Right lobe of liver (tissue), 6 donors: ENCODE data around the gene LHFPL6. TPM values are rescaled to one million over a fixed set of nuclear protein-coding genes. Genes with fewer than 3 reads are reported as not detected.

Source experiments
- ATAC-seq, 4 donors: fragments of 200-7000 bp; cut with Tn5 transposase; one replicate each; pipeline ENCODE4 v1.9.1; 2020; ENCODE audit warnings: mild to moderate bottlenecking in 4 of 4, moderate library complexity in 4 of 4
- DNase-seq, 3 donors: peaks; one replicate each; pipeline ENCODE4 v3.0.0-alpha.2; 2020
- H3K27ac ChIP-seq, 3 donors: fragments of 200-600 bp; one replicate each; pipeline ENCODE4 v1.8.0; 2022
- H3K27me3 ChIP-seq, 2 donors: fragments of 200-600 bp; one replicate each; pipeline ENCODE4 v1.8.0; 2022
- H3K36me3 ChIP-seq, 4 donors: fragments of 200-600 bp; sonication (generic) in 1 of 4; one replicate each; pipeline versions ENCODE4 v1.5.1 to v1.8.0; 2017 to 2022; ENCODE audit warnings: control low read depth in 1 of 4
- H3K4me1 ChIP-seq, 4 donors: fragments of 200-600 bp; sonication (generic) in 1 of 4; one replicate each; pipeline versions ENCODE4 v1.5.1 to v1.8.0; 2017 to 2022; ENCODE audit warnings: control low read depth in 1 of 4
- H3K4me3 ChIP-seq, 3 donors: fragments of 200-600 bp; one replicate each; pipeline ENCODE4 v1.8.0; 2022
- H3K9me3 ChIP-seq, 4 donors: fragments of 200-600 bp; sonication (generic) in 1 of 4; one replicate each; pipeline versions ENCODE4 v1.5.1 to v1.8.0; 2017 to 2022; ENCODE audit warnings: control low read depth in 1 of 4
- CTCF ChIP-seq, 4 donors: fragments of 200-600 bp in 3 of 4; fragments of 450-650 bp in 1 of 4; IDR thresholded peaks; one replicate each; pipeline versions ENCODE4 v1.5.1 to v1.8.0; 2016 to 2022; ENCODE audit warnings: antibody characterized with exemption in 4 of 4, mild to moderate bottlenecking in 2 of 4
- POLR2A ChIP-seq: fragments of 450-650 bp; IDR thresholded peaks from one replicate; pipeline ENCODE4 v1.6.1; 2017; ENCODE audit warnings: antibody characterized with exemption, mild to moderate bottlenecking
- WGBS: methylation state at CpG from one replicate; pipeline ENCODE4 v1.1.6; 2018; ENCODE audit warnings: low coverage, low lambda C conversion rate; ENCODE audit not compliant: insufficient coverage; ENCODE audit errors: missing lambda C conversion rate; 5-methylcytosine and 5-hydroxymethylcytosine counted together
- intact Hi-C, 2 donors: fragments of 100-400 bp; cut with DNase I; formaldehyde crosslinking; loops; one replicate each; pipeline versions ENCODE4 v1.11.2 to v1.14.1; 2022
- total RNA-seq, 6 experiments: library from RNA; depleted of rRNA in 2 of 6; stranded (reverse); fragments of >200 nt in 2 of 6; fragmentation: NEBNext Ultra II Directional in 3 of 6; extraction: Animal tissue kit (Norgen Biotek cat#: 25700) in 3 of 6; gene quantifications; one replicate each; pipeline versions ENCODE4 v1.1.0 to v1.2.4, GENCODE V29; 2016 to 2023
- donor health status: DM: no; HTN: yes; CAD: no.
- donor health status: DM: no; HTN: no; CAD: no.
- donor health status: DM: no; HTN: no; CAD: no.
- donor health status: DM: no; HTN: yes; CAD: no.
- donor health status: DM: no; HTN: yes; CAD: no.

The LHFPL6 gene
- total RNA-seq, 6 experiments from 2014 or later: 3.0 to 8.4 (median 4.6) TPM

DNA sequence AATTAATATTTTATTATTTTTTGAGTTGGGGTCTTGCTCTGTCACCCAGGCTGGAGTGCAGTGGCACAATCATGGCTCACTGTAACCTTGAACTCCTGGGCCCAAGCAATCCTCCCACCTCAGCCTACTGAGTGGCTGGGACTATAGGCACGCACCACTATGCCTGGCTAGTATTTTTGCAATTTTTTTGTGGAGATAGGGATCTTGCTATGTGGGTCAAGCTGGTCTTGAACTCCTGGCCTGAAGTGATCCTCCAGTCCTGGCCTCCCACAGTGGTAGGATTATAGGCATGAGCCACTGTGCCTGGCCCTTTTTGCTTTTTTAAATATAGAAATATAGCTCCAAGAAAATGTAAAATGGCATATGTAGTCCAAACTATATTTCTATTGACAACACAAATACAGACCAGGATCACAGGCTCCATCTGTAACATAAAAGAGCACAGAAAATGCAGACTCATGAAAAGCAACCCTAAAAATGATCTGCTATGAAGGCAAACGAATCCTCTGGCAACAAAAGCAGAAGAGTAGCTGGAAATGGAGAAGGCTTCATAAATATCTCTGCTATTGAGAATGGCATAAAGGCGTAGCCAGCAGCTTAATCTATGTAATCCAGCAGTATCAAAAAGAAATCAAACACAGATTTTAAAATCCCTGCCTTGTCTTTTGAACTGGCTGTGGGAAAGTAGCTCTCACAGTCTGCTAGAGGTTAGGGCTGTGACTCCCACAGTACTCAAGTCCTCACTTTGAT is 200.6 kb downstream of the LHFPL6 start:
- TF ChIP-seq CTCF (IDR thresholded peaks at IDR 0.05) (no peak), POLR2A (no peak)
- intact Hi-C loops: no loop called here
- Histone ChIP-seq H3K27me3 (no peaks in the 10 kb centered on the region), H3K4me1 (no peaks in the 10 kb centered on the region), H3K9me3 (no peaks in the 10 kb centered on the region), H3K36me3 (no peaks in the 10 kb centered on the region), H3K4me3 (no peak overlapping the region), H3K27ac (no peak overlapping the region)
- 63% methylated on average over 3 of the region's 3 CpGs for WGBS
- DNase-seq: no peak
- ATAC-seq: no peak

GRCh38 chr13:39401756-39402155 is 201.2 kb downstream of the LHFPL6 start:
- 63% methylated on average over 3 of the region's 3 CpGs for WGBS
- H3K27ac ChIP-seq: no peak overlapping the region
- no peaks in the 10 kb centered on the region for H3K36me3 ChIP-seq
- no peaks in the 10 kb centered on the region for H3K4me1 ChIP-seq
- no peak overlapping the region for H3K4me3 ChIP-seq
- no peak for ATAC-seq
- intact Hi-C loops: no loop called here
- H3K9me3 ChIP-seq: no peaks in the 10 kb centered on the region
- DNase-seq: no peak
- H3K27me3 ChIP-seq: no peaks in the 10 kb centered on the region
- TF ChIP-seq CTCF (IDR thresholded peaks at IDR 0.05) (no peak), POLR2A (no peak)

DNA sequence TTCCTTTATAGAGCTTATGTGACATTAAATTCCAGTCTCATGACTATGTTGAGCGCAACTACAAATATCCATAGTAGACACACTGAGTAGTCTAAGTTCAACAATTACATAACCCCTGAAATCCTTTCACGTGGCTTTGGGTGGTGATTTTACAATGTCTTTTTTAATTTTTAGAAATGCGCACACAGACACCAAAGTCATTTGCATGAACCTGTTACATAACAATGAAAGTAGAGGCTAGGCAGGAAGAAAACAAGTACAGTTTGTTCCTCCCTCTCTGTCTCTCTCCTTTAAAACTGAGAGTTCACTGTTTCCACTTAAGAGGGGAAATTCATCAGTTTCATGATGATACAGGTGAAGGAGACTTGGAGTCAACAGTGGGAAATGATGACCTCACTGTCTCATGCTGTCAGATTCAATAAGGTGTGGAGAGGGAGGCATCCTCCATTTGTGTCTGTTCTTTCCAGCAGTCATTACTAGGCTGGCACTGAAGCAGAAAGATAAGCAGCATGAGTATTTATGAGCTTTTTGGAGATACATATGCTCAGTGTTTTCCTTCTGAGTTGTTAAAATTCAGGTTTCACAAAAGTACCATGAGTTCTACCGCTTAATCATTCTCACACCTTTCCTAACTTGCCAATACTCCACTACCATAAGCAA is 201.8 kb downstream of the LHFPL6 start:
- Histone ChIP-seq H3K4me3 (no peak overlapping the region), H3K9me3 (no peaks in the 10 kb centered on the region), H3K27me3 (no peaks in the 10 kb centered on the region), H3K27ac (no peak overlapping the region), H3K36me3 (no peaks in the 10 kb centered on the region), H3K4me1 (no peaks in the 10 kb centered on the region)
- TF ChIP-seq POLR2A: no peak
- TF ChIP-seq CTCF (IDR thresholded peaks at IDR 0.05): no peak
- ATAC-seq (peak in 1 of 4 donors; percentile 14), DNase-seq (no peak)
- intact Hi-C loops: no loop called here
- whole genome bisulfite sequencing: 69% methylated on average over 4 of the region's 4 CpGs

- Histone ChIP-seq H3K36me3 (no peaks in the 10 kb centered on the region), H3K9me3 (no peaks in the 10 kb centered on the region), H3K4me1 (no peaks in the 10 kb centered on the region), H3K27ac (no peak overlapping the region), H3K27me3 (no peaks in the 10 kb centered on the region), H3K4me3 (no peak overlapping the region)
- DNase-seq (no peak), ATAC-seq (no peak)
- intact Hi-C loops: no loop called here
- TF ChIP-seq CTCF (IDR thresholded peaks at IDR 0.05) (no peak), POLR2A (no peak)
Measured at GRCh38 chr13:39399102-39399501, 203.9 kb downstream of the LHFPL6 start.
